GM23338 (cell line): ENCODE data around the gene TENT4B. TPM values are rescaled to one million over a fixed set of nuclear protein-coding genes. Genes with fewer than 3 reads are reported as not detected.

Experiments used
- ATAC-seq: fragments of 200-7000 bp; cut with Tn5 transposase; 3 replicates; pipeline ENCODE4 v1.9.1; 2020
- DNase-seq: peaks from one replicate; pipeline ENCODE4 v3.0.0-alpha.2; 2015; ENCODE audit warnings: low spot score
- H2AFZ ChIP-seq: fragments of 200-600 bp; sonication (generic); 2 replicates; pipeline ENCODE4 v1.8.0; 2016; ENCODE audit warnings: antibody characterized with exemption, mild to moderate bottlenecking, moderate library complexity
- H3F3A ChIP-seq: fragments of 200-600 bp; sonication (generic); replicated peaks from 2 replicates; pipeline ENCODE4 v1.8.0; 2017; ENCODE audit warnings: antibody characterized with exemption, mixed run types, low read depth
- H3K27ac ChIP-seq: fragments of 200-600 bp; sonication (generic); 2 replicates; pipeline ENCODE4 v1.6.1; 2016; ENCODE audit warnings: low read depth
- H3K27me3 ChIP-seq: fragments of 200-600 bp; sonication (generic); 2 replicates; pipeline ENCODE4 v1.8.0; 2016; ENCODE audit warnings: mild to moderate bottlenecking, mixed run types, moderate library complexity; ENCODE audit not compliant: insufficient read depth
- H3K36me3 ChIP-seq: fragments of 200-600 bp; sonication (generic); 2 replicates; pipeline ENCODE4 v1.8.0; 2016; ENCODE audit warnings: mild to moderate bottlenecking; ENCODE audit not compliant: insufficient read depth
- H3K4me1 ChIP-seq: fragments of 200-600 bp; sonication (generic); 2 replicates; pipeline ENCODE4 v1.8.0; 2016; ENCODE audit warnings: mild to moderate bottlenecking, moderate library complexity; ENCODE audit not compliant: insufficient read depth
- H3K4me2 ChIP-seq: fragments of 200-600 bp; sonication (generic); 2 replicates; pipeline ENCODE4 v1.7.1; 2017; ENCODE audit warnings: mixed run types
- H3K4me3 ChIP-seq: fragments of 200-600 bp; sonication (generic); 2 replicates; pipeline ENCODE4 v1.6.1; 2016; ENCODE audit warnings: mixed run types
- H3K79me2 ChIP-seq: fragments of 200-600 bp; sonication (generic); replicated peaks from 2 replicates; pipeline ENCODE4 v1.8.0; 2017; ENCODE audit warnings: mild to moderate bottlenecking; ENCODE audit not compliant: insufficient read depth
- H3K9me2 ChIP-seq: fragments of 200-600 bp; sonication (generic); 2 replicates; pipeline ENCODE4 v1.8.0; 2017; ENCODE audit not compliant: insufficient read depth
- H4K20me1 ChIP-seq: fragments of 200-600 bp; sonication (generic); replicated peaks from 2 replicates; pipeline ENCODE4 v1.8.0; 2017; ENCODE audit warnings: mild to moderate bottlenecking; ENCODE audit not compliant: insufficient read depth
- H3K27ac Mint-ChIP-seq: 2 replicates; pipeline ENCODE4 v1.8.0; 2020; ENCODE audit warnings: inconsistent platforms, mild to moderate bottlenecking, moderate library complexity, mixed read lengths
- H3K27me3 Mint-ChIP-seq: 3 replicates; pipeline ENCODE4 v1.8.0; 2022; ENCODE audit warnings: low read depth, mild to moderate bottlenecking, moderate library complexity, mixed read lengths, inconsistent platforms; ENCODE audit not compliant: insufficient read depth, poor library complexity
- H3K36me3 Mint-ChIP-seq: 3 replicates; pipeline ENCODE4 v1.8.0; 2021; ENCODE audit warnings: low read depth, mild to moderate bottlenecking, inconsistent platforms, moderate library complexity, mixed read lengths
- H3K4me1 Mint-ChIP-seq: 3 replicates; pipeline ENCODE4 v1.8.0; 2020; ENCODE audit warnings: mild to moderate bottlenecking, inconsistent platforms, mixed read lengths
- H3K4me3 Mint-ChIP-seq: 3 replicates; pipeline ENCODE4 v1.8.0; 2021; ENCODE audit warnings: moderate library complexity, mild to moderate bottlenecking, inconsistent platforms, mixed read lengths
- H3K9me3 Mint-ChIP-seq: 3 replicates; pipeline ENCODE4 v1.8.0; 2020; ENCODE audit warnings: moderate library complexity, mild to moderate bottlenecking, inconsistent platforms, mixed read lengths
- CREB1 ChIP-seq: fragments of 250-450 bp; sonication (Bioruptor Pico); IDR thresholded peaks from 2 replicates; pipeline ENCODE4 v1.5.0; 2020; ENCODE audit warnings: low read depth, mild to moderate bottlenecking, moderate library complexity
- ETS1 ChIP-seq: IDR thresholded peaks from 2 replicates; pipeline ENCODE4 v1.6.1; 2016; ENCODE audit warnings: antibody characterized with exemption
- EZH2 ChIP-seq: fragments of 200-600 bp; sonication (generic); IDR thresholded peaks from one replicate; pipeline ENCODE4 v1.8.0; 2017; ENCODE audit warnings: antibody characterized with exemption, mild to moderate bottlenecking, low read depth; ENCODE audit not compliant: unreplicated experiment
- EZH2phosphoT487 ChIP-seq: fragments of 200-600 bp; sonication (generic); IDR thresholded peaks from one replicate; pipeline ENCODE4 v1.8.1; 2018; ENCODE audit warnings: antibody characterized with exemption; ENCODE audit not compliant: unreplicated experiment
- JUNB ChIP-seq: IDR thresholded peaks from one replicate; pipeline ENCODE4 v1.6.1; 2016; ENCODE audit warnings: antibody characterized with exemption; ENCODE audit not compliant: unreplicated experiment
- NANOG ChIP-seq: IDR thresholded peaks from 2 replicates; pipeline ENCODE4 v1.6.1; 2016; ENCODE audit warnings: antibody characterized with exemption, borderline replicate concordance
- POLR2AphosphoS5 ChIP-seq: IDR thresholded peaks from 2 replicates; pipeline ENCODE4 v1.6.1; 2016; ENCODE audit warnings: antibody characterized with exemption, low read depth
- REST ChIP-seq: IDR thresholded peaks from one replicate; pipeline ENCODE4 v1.6.1; 2018; ENCODE audit warnings: antibody characterized with exemption; ENCODE audit not compliant: unreplicated experiment
- STAT1 ChIP-seq: IDR thresholded peaks from one replicate; pipeline ENCODE4 v1.6.1; 2016; ENCODE audit warnings: antibody characterized with exemption; ENCODE audit not compliant: unreplicated experiment
- ZNF114 ChIP-seq: fragments of 250-450 bp; sonication (Bioruptor Pico); IDR thresholded peaks from 2 replicates; pipeline ENCODE4 v1.5.0; 2020; ENCODE audit warnings: mild to moderate bottlenecking, moderate library complexity
- ZNF331 ChIP-seq: fragments of 250-450 bp; sonication (Bioruptor Pico); IDR thresholded peaks from 2 replicates; pipeline ENCODE4 v1.5.0; 2020; ENCODE audit warnings: low read depth, mild to moderate bottlenecking, moderate library complexity
- polyA plus RNA-seq: library from polyadenylated mRNA; unstranded; fragments of >200 nt; fragmentation: Nextera tagmentation; extraction: Ambion mirVana; gene quantifications from 2 replicates; pipeline ENCODE4 v1.2.1, GENCODE V29; 2016
- total RNA-seq: library from RNA; depleted of rRNA; stranded (reverse); fragments of >200 nt; shearing (Covaris generic); gene quantifications from 2 replicates; pipeline ENCODE4 v1.2.3, GENCODE V29; 2014
- TF ChIP-seq, protein P1 (sequence below): fragments of 250-450 bp; sonication (Bioruptor Pico); IDR thresholded peaks from 2 replicates; pipeline ENCODE4 v1.5.0; 2020; ENCODE audit warnings: mild to moderate bottlenecking, moderate library complexity
- TF ChIP-seq, protein P2 (sequence below), 2 experiments: fragments of 200-600 bp in 1 of 2; sonication (generic) in 1 of 2; conservative IDR thresholded peaks; 2 replicates each; pipeline versions ENCODE4 v1.5.1 to v1.6.1; 2016 to 2017; ENCODE audit warnings: antibody characterized with exemption in 2 of 2, low read depth in 2 of 2, mild to moderate bottlenecking in 2 of 2, moderate library complexity in 1 of 2

TENT4B gene
- total and polyA plus RNA-seq, 2 experiments from 2014 or later, result 17.6 to 21.3 TPM

DNA sequence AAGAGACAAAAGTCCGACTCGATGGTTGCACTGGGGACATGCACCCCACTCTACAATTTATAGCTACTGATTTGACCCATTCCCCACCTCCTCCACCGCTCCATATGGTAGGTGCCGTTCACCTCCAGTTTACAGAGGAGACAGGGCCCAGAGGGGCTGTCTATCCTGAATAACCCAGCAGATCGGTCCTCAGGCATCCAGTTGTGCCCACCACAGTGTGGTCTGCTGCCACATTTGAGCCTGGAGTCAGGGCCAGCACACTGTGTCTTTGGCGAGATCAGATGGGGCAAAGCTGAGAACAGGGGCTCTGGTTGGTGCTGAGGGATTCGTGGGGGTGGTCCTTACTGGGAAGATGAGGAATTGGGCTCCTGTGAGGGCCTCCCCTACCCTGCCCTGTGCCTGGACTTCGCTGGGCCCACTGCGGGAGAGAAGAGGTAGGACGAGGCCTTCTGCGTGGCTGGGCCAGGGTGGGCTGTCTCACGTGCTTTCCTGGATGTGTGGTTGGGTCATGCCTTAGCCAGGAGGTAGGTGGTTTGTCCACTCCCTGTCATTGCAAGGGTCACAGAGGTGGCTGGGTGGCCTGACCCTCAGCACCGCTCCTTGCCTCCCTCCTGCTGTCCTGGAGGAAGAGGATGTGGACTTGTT is 116.1 kb downstream of the TENT4B start:
- no peak overlapping the region for H3K27ac ChIP-seq
- peaks cover 13% of the 10 kb centered on the region for H3K27me3 Mint-ChIP-seq
- H3K27me3 ChIP-seq, result no peaks in the 10 kb centered on the region
- H3K4me1 ChIP-seq, result peaks cover 7% of the 10 kb centered on the region; the same call in 1 of the 2 replicates
- peaks cover 14% of the 10 kb centered on the region for H3K4me1 Mint-ChIP-seq
- H3K36me3 Mint-ChIP-seq, result no peaks in the 10 kb centered on the region
- no peaks in the 10 kb centered on the region for H3K79me2 ChIP-seq
- H4K20me1 ChIP-seq, result no peaks in the 10 kb centered on the region
- TF ChIP-seq, protein P1, sequence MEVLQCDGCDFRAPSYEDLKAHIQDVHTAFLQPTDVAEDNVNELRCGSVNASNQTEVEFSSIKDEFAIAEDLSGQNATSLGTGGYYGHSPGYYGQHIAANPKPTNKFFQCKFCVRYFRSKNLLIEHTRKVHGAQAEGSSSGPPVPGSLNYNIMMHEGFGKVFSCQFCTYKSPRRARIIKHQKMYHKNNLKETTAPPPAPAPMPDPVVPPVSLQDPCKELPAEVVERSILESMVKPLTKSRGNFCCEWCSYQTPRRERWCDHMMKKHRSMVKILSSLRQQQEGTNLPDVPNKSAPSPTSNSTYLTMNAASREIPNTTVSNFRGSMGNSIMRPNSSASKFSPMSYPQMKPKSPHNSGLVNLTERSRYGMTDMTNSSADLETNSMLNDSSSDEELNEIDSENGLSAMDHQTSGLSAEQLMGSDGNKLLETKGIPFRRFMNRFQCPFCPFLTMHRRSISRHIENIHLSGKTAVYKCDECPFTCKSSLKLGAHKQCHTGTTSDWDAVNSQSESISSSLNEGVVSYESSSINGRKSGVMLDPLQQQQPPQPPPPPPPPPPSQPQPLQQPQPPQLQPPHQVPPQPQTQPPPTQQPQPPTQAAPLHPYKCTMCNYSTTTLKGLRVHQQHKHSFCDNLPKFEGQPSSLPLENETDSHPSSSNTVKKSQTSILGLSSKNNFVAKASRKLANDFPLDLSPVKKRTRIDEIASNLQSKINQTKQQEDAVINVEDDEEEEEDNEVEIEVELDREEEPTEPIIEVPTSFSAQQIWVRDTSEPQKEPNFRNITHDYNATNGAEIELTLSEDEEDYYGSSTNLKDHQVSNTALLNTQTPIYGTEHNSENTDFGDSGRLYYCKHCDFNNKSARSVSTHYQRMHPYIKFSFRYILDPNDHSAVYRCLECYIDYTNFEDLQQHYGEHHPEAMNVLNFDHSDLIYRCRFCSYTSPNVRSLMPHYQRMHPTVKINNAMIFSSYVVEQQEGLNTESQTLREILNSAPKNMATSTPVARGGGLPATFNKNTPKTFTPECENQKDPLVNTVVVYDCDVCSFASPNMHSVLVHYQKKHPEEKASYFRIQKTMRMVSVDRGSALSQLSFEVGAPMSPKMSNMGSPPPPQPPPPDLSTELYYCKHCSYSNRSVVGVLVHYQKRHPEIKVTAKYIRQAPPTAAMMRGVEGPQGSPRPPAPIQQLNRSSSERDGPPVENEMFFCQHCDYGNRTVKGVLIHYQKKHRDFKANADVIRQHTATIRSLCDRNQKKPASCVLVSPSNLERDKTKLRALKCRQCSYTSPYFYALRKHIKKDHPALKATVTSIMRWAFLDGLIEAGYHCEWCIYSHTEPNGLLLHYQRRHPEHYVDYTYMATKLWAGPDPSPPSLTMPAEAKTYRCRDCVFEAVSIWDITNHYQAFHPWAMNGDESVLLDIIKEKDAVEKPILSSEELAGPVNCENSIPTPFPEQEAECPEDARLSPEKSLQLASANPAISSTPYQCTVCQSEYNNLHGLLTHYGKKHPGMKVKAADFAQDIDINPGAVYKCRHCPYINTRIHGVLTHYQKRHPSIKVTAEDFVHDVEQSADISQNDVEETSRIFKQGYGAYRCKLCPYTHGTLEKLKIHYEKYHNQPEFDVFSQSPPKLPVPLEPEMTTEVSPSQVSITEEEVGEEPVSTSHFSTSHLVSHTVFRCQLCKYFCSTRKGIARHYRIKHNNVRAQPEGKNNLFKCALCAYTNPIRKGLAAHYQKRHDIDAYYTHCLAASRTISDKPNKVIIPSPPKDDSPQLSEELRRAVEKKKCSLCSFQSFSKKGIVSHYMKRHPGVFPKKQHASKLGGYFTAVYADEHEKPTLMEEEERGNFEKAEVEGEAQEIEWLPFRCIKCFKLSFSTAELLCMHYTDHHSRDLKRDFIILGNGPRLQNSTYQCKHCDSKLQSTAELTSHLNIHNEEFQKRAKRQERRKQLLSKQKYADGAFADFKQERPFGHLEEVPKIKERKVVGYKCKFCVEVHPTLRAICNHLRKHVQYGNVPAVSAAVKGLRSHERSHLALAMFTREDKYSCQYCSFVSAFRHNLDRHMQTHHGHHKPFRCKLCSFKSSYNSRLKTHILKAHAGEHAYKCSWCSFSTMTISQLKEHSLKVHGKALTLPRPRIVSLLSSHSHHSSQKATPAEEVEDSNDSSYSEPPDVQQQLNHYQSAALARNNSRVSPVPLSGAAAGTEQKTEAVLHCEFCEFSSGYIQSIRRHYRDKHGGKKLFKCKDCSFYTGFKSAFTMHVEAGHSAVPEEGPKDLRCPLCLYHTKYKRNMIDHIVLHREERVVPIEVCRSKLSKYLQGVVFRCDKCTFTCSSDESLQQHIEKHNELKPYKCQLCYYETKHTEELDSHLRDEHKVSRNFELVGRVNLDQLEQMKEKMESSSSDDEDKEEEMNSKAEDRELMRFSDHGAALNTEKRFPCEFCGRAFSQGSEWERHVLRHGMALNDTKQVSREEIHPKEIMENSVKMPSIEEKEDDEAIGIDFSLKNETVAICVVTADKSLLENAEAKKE (CRISPR knock-in tag), result no peak
- TF ChIP-seq ZNF114 (CRISPR knock-in tag) (no peak), CREB1 (CRISPR knock-in tag) (no peak), JUNB (no peak), EZH2 (no peak), EZH2phosphoT487 (no peak), REST (no peak), ETS1 (no peak), STAT1 (no peak), POLR2AphosphoS5 (no peak), ZNF331 (CRISPR knock-in tag) (no peak), NANOG (no peak)
- TF ChIP-seq, protein P2, sequence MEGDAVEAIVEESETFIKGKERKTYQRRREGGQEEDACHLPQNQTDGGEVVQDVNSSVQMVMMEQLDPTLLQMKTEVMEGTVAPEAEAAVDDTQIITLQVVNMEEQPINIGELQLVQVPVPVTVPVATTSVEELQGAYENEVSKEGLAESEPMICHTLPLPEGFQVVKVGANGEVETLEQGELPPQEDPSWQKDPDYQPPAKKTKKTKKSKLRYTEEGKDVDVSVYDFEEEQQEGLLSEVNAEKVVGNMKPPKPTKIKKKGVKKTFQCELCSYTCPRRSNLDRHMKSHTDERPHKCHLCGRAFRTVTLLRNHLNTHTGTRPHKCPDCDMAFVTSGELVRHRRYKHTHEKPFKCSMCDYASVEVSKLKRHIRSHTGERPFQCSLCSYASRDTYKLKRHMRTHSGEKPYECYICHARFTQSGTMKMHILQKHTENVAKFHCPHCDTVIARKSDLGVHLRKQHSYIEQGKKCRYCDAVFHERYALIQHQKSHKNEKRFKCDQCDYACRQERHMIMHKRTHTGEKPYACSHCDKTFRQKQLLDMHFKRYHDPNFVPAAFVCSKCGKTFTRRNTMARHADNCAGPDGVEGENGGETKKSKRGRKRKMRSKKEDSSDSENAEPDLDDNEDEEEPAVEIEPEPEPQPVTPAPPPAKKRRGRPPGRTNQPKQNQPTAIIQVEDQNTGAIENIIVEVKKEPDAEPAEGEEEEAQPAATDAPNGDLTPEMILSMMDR (conservative IDR thresholded peaks at IDR 0.05; ENCODE audit: low read depth in 2 of 2), result no peak
- H3K9me2 ChIP-seq, result no peaks in the 10 kb centered on the region
- no peak overlapping the region for H2AFZ ChIP-seq
- 0 out of 2 replicates have a peak overlapping the region, but pooled peaks have one; percentile 14 for H3K27ac Mint-ChIP-seq
- no peak for DNase-seq
- H3F3A ChIP-seq, result no peaks in the 10 kb centered on the region
- ATAC-seq, result no peak
- H3K9me3 Mint-ChIP-seq, result no peaks in the 10 kb centered on the region
- no peak overlapping the region for H3K4me3 Mint-ChIP-seq
- no peaks in the 10 kb centered on the region for H3K36me3 ChIP-seq
- no peak overlapping the region for H3K4me3 ChIP-seq
- no peak overlapping the region for H3K4me2 ChIP-seq
